C1 segment of cervical spinal cord (tissue), 14 donors: ENCODE measurements around the gene ACOT9.
"Not testable (repeated sequence)": the region's sequence is repeated elsewhere in the genome, so short reads cannot be mapped to it uniquely, and the experiment has no call there.

Source experiments
- DNase-seq, 14 donors: peaks; one replicate each; lab custom pipeline; 2025; lab: John Stamatoyannopoulos, UW

The ACOT9 gene

DNA sequence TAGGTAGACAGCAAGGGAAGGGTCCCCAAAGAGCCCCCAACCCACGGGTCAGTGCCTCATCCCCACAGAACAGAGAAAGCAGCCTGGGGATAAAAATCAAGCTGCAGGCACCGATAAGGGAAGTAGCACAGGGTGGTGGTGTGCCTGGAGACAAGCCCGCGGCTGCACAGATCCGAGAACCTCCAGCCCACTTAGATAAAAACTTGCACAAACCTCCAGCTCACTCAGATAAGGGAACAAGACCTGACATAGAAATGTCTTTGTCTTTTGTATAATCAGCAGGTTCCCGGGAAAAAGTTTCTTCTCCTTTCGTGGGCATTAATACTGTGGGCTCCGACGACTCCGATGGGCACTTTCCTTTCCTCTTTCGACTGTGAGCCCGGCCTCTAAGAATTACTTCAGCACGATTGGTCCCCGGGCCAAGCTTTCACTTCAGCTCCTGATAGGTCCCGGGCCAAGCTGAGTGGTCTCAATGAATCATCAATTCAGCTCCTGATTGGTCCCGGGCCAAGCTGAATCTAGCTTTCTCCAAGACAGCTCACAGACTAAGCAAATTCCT lies 43.4 kb downstream of the ACOT9 start:
- peak in 4 of 14 donors; percentile 1 to 10 (median 4) for DNase-seq

- peak in 7 of 14 donors; percentile 0 to 34 (median 4) for DNase-seq
Measured at GRCh38 chrX:23694606-23695005, 48.5 kb downstream of the ACOT9 start.

- DNase-seq = no peak
Measured at GRCh38 chrX:23692166-23692565, 50.9 kb downstream of the ACOT9 start.

DNA sequence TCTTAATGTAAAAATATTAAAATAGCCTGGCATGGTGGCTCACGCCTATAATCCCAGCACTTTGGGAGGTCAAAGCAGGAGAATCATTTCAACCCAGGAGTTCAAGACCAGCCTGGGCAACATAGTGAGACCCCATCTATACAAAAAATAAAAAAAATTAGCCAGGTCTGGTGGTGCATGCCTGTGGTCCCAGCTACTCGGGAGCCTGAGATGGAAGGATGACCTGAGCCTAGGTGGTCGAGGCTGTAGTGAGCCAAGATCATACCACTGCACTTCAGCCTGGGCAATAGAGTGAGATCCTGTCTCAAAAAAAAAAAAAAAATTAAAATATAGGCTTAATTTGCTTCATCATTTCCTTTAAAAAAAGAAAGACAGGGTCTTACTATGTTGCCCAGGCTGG lies 66.6 kb downstream of the ACOT9 start:
- DNase-seq = not testable (repeated sequence)

GRCh38 chrX:23673108-23673507 lies 70.0 kb downstream of the ACOT9 start:
- DNase-seq = no peak

DNA sequence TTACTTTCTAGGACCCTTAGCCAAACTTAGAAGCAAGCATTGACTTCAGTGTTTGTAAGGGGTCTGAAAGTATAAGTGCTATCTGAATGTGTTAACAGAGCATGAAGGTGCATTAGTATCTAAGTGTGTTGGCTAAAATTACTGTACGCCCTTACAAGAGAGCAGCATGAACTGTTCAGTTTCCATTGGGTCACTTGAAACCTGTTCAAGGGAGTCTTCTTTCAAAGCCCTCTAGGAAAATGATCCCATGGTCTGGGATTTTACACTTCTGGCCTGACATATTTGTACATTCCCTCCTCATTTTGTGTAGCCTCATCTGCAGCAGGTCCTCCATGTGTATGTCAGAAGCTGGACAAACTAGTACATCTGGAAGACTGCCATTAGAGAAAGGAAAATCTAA lies 72.5 kb downstream of the ACOT9 start:
- no peak for DNase-seq

DNA sequence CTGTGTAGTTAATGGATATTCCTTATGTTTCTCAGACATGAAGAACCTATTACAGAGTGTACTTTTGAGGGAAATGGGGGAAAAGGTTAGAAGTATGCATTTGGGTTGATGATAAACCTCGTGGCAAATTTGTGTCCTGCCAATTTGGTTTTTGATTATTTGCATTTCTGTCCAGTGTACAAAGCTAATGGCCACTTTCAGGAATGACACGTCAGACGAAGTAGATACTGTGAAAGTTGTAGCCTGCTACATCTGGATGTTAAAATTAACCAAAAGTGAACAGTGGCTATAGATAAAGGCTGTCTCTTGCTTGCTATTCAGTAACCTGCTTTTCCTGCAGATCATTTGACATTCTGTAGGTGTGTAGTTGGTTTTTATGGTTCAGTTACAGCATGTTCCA lies 74.7 kb downstream of the ACOT9 start:
- DNase-seq = no peak

GRCh38 chrX:23667239-23668177 lies 75.6 kb downstream of the ACOT9 start, which contains the start of gene PRDX4:
Gene PRDX4 (plus strand): TSS chrX:23667493. CDS start chrX:23667571, 78 bp downstream.
- peak; percentile 24 to 89 (median 80) for DNase-seq

DNA sequence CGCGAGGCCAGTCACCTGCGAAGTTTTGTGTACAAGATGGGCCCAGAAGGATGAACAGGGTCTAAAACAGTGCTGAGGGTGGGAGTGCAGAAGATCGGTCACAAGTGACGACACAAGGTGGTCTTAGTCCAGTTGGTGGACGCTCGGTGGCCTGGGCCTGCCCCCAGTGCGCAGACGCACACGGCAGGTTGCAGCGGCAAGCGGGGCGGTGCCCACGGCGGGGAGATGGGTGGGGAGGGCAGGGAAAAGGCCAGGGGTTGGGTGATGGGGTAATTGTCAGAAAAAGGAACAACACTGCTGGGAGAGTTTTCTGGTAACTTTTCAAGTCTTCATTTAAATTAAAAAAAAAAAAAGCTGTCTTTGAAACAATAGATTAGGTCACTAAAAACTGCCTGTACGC lies 76.8 kb downstream of the ACOT9 start:
- peak in 1 of 14 donors; percentile 0 for DNase-seq

DNA sequence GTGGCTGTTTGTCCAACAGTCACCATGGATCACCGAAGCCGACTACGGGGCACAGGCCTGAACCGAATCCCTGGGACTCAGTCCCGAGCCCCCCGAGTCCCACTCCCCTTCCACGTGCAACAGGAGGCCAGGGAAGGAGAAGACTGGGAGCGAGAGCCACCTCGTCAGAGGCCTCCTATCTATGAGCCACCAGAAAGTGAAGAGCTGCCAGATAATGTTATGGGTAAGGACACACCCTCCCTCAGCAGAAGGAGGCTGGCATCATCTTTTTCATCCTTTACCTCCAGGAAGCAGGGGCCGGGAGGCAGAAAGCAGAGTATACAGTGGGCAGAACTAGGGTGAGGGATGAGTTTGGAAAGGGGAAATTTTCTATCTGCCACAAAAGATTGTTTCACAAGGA lies 78.6 kb downstream of the ACOT9 start:
- no peak for DNase-seq

DNA sequence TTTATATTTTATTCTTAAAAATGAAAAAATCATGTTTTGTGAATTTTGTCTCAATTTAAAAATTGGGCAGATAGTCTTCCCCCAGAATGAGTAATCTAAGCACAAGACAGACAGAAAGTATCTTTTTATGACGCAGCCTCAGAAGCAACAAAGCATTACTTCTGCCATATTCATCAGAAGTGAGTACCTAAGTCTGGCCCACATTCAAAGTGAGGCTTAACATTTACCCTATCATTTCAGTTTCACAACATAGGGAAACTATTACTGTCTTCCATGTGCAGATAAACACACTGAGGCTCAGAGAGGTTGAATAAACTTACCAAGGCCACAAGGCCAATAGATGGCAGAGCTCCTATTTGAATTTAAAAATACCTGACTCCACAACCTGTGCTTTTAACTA lies 80.2 kb downstream of the ACOT9 start:
- DNase-seq = no peak

- DNase-seq = no peak
Measured at GRCh38 chrX:23662187-23662586, 80.9 kb downstream of the ACOT9 start.

DNA sequence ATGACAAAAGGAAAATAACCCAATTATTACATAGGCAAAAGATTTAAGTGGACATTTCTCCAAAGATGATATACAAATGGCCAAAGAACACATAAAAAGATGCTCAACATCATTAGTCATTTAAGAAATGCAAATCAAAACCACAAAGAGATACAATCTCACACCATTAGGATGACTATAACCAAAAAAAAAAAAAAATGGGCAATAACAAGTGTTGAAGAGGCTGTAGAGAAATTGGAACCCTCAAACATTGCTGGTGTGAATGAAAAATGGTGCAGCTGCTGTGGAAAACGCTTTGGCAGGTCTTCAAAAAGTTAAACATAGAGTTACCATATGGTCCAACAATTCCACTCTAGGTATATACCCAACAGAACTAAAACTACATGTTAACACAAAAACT lies 81.4 kb downstream of the ACOT9 start:
- DNase-seq = no peak

DNA sequence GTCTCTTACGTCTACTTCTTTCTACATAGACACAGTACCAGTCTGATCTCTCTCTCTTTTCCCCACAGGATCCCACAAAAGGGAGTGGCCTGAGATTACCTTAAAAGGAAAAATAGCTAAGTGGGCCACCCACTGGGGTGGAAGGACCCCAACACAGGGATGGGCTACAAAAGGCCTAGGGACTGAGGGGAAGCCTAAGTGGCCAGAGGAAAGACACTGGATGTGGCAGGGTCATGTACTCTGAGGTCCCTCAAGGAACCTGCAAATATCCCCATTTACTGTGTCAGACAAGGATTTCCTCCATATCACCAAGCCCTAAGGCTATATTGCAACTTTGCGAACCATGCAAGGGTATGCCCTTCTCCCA lies 82.3 kb downstream of the ACOT9 start:
- no peak for DNase-seq

DNA sequence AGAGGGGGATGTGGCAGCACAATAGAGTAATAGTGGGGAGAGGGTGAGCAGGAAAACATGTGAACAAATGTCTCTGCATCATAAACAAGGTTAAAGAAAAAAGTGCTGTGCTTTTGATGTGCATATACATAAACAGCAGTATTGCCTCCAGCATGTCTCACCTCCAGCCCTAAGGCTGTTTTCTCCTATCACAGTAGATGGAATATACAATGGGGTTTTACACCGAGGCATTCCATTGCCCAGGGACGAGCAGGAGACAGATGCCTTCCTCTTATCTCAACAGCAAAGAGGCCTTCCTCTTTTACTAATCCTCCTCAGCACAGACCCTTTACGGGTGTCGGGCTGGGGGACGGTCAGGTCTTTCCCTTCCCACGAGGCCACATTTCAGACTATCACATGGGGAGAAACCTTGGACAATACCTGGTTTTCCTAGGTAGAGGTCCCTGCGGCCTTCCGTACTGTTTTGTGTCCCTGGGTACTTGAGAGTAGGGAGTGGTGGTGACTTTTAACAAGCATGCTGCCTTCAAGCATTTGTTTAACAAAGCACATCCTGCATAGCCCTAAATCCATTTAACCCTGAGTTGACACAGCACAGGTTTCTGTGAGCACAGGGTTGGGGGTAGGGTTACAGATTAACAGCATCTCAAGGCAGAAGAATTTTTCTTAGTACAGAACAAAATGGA lies 82.9 kb downstream of the ACOT9 start:
- not testable (repeated sequence) for DNase-seq

GRCh38 chrX:23659339-23659738 lies 83.7 kb downstream of the ACOT9 start:
- DNase-seq = no peak

GRCh38 chrX:23656684-23657083 lies 86.4 kb downstream of the ACOT9 start:
- DNase-seq = no peak

DNA sequence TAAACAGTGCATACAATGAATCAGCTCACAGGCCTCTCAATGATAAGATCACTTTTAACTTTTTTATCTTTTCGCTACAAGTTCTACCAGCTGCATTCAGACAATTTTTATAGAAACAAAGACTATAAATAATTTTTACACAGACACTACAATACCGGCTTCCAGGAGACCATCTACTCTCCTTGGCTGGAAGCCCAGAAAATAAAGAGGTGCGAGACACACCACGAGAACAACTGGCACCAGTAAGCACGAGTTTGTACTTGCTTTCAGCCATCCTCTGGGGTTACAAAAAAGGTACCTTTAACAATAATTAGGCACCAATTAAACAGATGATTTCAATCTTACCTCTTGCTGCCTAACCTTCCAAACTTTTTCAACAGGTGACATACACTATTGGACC lies 87.0 kb downstream of the ACOT9 start:
- no peak for DNase-seq
